H9 (cell line): ENCODE data around the gene APOH. TPM values are rescaled to one million over a fixed set of nuclear protein-coding genes. Genes with fewer than 3 reads are reported as not detected.

Experiments used
- DNase-seq: peaks from one replicate; pipeline ENCODE4 v3.0.0-alpha.2; 2017
- H2AFZ ChIP-seq: one replicate; pipeline ENCODE4 v1.6.1; 2013; ENCODE audit warnings: mild to moderate bottlenecking, low read length, control low read depth, moderate library complexity
- H2AK5ac ChIP-seq: 2 replicates; pipeline ENCODE4 v1.6.1; 2013; ENCODE audit warnings: low read length, control low read depth, mixed read lengths; ENCODE audit not compliant: insufficient read length
- H2BK120ac ChIP-seq: one replicate; pipeline ENCODE4 v1.6.1; 2013; ENCODE audit warnings: low read depth, mild to moderate bottlenecking, low read length, control low read depth, inconsistent platforms; ENCODE audit not compliant: poor library complexity, severe bottlenecking
- H2BK12ac ChIP-seq: 2 replicates; pipeline ENCODE4 v1.6.1; 2013; ENCODE audit warnings: low read length, control low read depth, mixed read lengths, low read depth; ENCODE audit not compliant: insufficient read length
- H2BK15ac ChIP-seq: 2 replicates; pipeline ENCODE4 v1.6.1; 2013; ENCODE audit warnings: low read depth, low read length, control low read depth
- H2BK20ac ChIP-seq: one replicate; pipeline ENCODE4 v1.6.1; 2013; ENCODE audit warnings: low read depth, mild to moderate bottlenecking, low read length, control low read depth, inconsistent platforms; ENCODE audit not compliant: poor library complexity, severe bottlenecking
- H2BK5ac ChIP-seq: 2 replicates; pipeline ENCODE4 v1.6.1; 2013; ENCODE audit warnings: low read length, control low read depth, mixed read lengths; ENCODE audit not compliant: insufficient read length
- H3K14ac ChIP-seq: 2 replicates; pipeline ENCODE4 v1.6.1; 2013; ENCODE audit warnings: low read length, control low read depth; ENCODE audit not compliant: insufficient read depth
- H3K18ac ChIP-seq: 2 replicates; pipeline ENCODE4 v1.6.1; 2013; ENCODE audit warnings: low read depth, mild to moderate bottlenecking, mixed read lengths, low read length, control low read depth; ENCODE audit not compliant: insufficient read length
- H3K23ac ChIP-seq: 2 replicates; pipeline ENCODE4 v1.6.1; 2013; ENCODE audit warnings: low read length, control low read depth, mixed read lengths, low read depth; ENCODE audit not compliant: insufficient read length
- H3K23me2 ChIP-seq: 2 replicates; pipeline ENCODE4 v1.6.1; 2013; ENCODE audit warnings: low read depth, mild to moderate bottlenecking, mixed read lengths, low read length, control low read depth; ENCODE audit not compliant: insufficient read length, poor library complexity, severe bottlenecking
- H3K27ac ChIP-seq: 2 replicates; pipeline ENCODE4 v1.5.1; 2013; ENCODE audit warnings: low read length, control low read depth, mixed read lengths, low read depth; ENCODE audit not compliant: insufficient read length
- H3K27me3 ChIP-seq: 2 replicates; pipeline ENCODE4 v1.6.1; 2013; ENCODE audit warnings: low read length, control low read depth, inconsistent platforms; ENCODE audit not compliant: insufficient read depth
- H3K4ac ChIP-seq: 2 replicates; pipeline ENCODE4 v1.6.1; 2013; ENCODE audit warnings: low read depth, mild to moderate bottlenecking, control low read depth, inconsistent platforms, low read length, moderate library complexity
- H3K4me1 ChIP-seq: 2 replicates; pipeline ENCODE4 v1.6.1; 2013; ENCODE audit warnings: low read length, control low read depth, inconsistent platforms; ENCODE audit not compliant: insufficient read depth
- H3K4me2 ChIP-seq: 2 replicates; pipeline ENCODE4 v1.6.1; 2013; ENCODE audit warnings: low read length, control low read depth, mixed read lengths; ENCODE audit not compliant: insufficient read length, insufficient read depth
- H3K56ac ChIP-seq: 2 replicates; pipeline ENCODE4 v1.6.1; 2013; ENCODE audit warnings: low read depth, mild to moderate bottlenecking, mixed read lengths, low read length, control low read depth; ENCODE audit not compliant: insufficient read length
- H3K79me1 ChIP-seq: 2 replicates; pipeline ENCODE4 v1.6.1; 2013; ENCODE audit warnings: low read depth, mild to moderate bottlenecking, moderate library complexity, low read length, control low read depth, inconsistent platforms; ENCODE audit not compliant: insufficient read depth, poor library complexity, severe bottlenecking
- H3K79me2 ChIP-seq: 2 replicates; pipeline ENCODE4 v1.6.1; 2013; ENCODE audit warnings: low read length, control low read depth, inconsistent platforms; ENCODE audit not compliant: insufficient read depth
- H3K9ac ChIP-seq: 2 replicates; pipeline ENCODE4 v1.6.1; 2013; ENCODE audit warnings: low read length, control low read depth, mixed read lengths; ENCODE audit not compliant: insufficient read length; ENCODE audit errors: extremely low read depth
- H3K9me3 ChIP-seq: one replicate; pipeline ENCODE4 v1.6.1; 2013; ENCODE audit warnings: low read depth, low read length, inconsistent platforms; ENCODE audit not compliant: control insufficient read depth
- H3T11ph ChIP-seq: one replicate; pipeline ENCODE4 v1.6.1; 2013; ENCODE audit warnings: mild to moderate bottlenecking, low read length, control low read depth, inconsistent platforms
- H4K20me1 ChIP-seq: one replicate; pipeline ENCODE4 v1.6.1; 2013; ENCODE audit not compliant: control insufficient read depth, insufficient read length, insufficient read depth
- H4K5ac ChIP-seq: 2 replicates; pipeline ENCODE4 v1.6.1; 2013; ENCODE audit warnings: low read depth, mild to moderate bottlenecking, mixed read lengths, low read length, control low read depth; ENCODE audit not compliant: insufficient read length
- H4K8ac ChIP-seq: replicated peaks from 2 replicates; pipeline ENCODE4 v1.6.1; 2013; ENCODE audit warnings: low read length, control low read depth, mixed read lengths, low read depth; ENCODE audit not compliant: insufficient read length
- H4K91ac ChIP-seq: 2 replicates; pipeline ENCODE4 v1.6.1; 2013; ENCODE audit warnings: low read depth, mild to moderate bottlenecking, moderate library complexity, mixed read lengths, low read length, control low read depth; ENCODE audit not compliant: insufficient read length
- H3K27ac Mint-ChIP-seq, 3 experiments: 2 replicates in 2 of 3; 3 replicates in 1 of 3; pipeline ENCODE4 v1.8.0; 2020 to 2021; ENCODE audit warnings: mixed read lengths in 3 of 3, mild to moderate bottlenecking in 1 of 3, moderate library complexity in 1 of 3
- H3K27me3 Mint-ChIP-seq: 2 replicates; pipeline ENCODE4 v1.8.0; 2021; ENCODE audit warnings: low read depth, mild to moderate bottlenecking, moderate library complexity, mixed read lengths
- H3K36me3 Mint-ChIP-seq, 3 experiments: 2 replicates in 2 of 3; 3 replicates in 1 of 3; pipeline ENCODE4 v1.8.0; 2020 to 2021; ENCODE audit warnings: low read depth in 3 of 3, mixed read lengths in 3 of 3; ENCODE audit not compliant: insufficient read depth in 1 of 3
- H3K4me1 Mint-ChIP-seq, 2 experiments: 2 replicates each; pipeline ENCODE4 v1.8.0; 2020; ENCODE audit warnings: mixed read lengths in 2 of 2
- H3K4me3 Mint-ChIP-seq, 2 experiments: 2 replicates in 1 of 2; 3 replicates in 1 of 2; pipeline ENCODE4 v1.8.0; 2020 to 2021; ENCODE audit warnings: mild to moderate bottlenecking in 2 of 2, mixed read lengths in 2 of 2, moderate library complexity in 1 of 2
- H3K9me3 Mint-ChIP-seq, 2 experiments: 2 replicates in 1 of 2; 3 replicates in 1 of 2; pipeline ENCODE4 v1.8.0; 2020; ENCODE audit warnings: mild to moderate bottlenecking in 2 of 2, mixed read lengths in 2 of 2, moderate library complexity in 1 of 2
- CTCF ChIP-seq: fragments of 200-600 bp; sonication (generic); conservative IDR thresholded peaks from 3 replicates; pipeline ENCODE4 v1.8.0; 2021; ENCODE audit warnings: antibody characterized with exemption, mild to moderate bottlenecking
- WGBS: extraction: QIAGEN DNeasy Blood & Tissue Kit; methylation state at CpG from one replicate; pipeline ENCODE4 v1.1.7; 2013; ENCODE audit warnings: missing lambda C conversion rate, low lambda C conversion rate, mixed read lengths; ENCODE audit not compliant: insufficient read length; ENCODE audit errors: extremely low coverage; 5-methylcytosine and 5-hydroxymethylcytosine counted together
- total RNA-seq: library from RNA; stranded (reverse); gene quantifications from 2 replicates; pipeline ENCODE4 v1.2.1, GENCODE V29; 2021

APOH gene
- total RNA-seq, 1 experiment from 2014 or later = not detected

GRCh38 chr17:66171692-66172091 lies 57.5 kb downstream of the APOH start:
- 0 out of 7 replicates have a peak, but pooled peaks cover 0 to 3% (median 0%) of the 10 kb centered on the region in 3 experiments for H3K36me3 Mint-ChIP-seq
- Histone ChIP-seq H4K5ac (no peak overlapping the region), H2BK20ac (no peak overlapping the region), H3K27me3 (no peaks in the 10 kb centered on the region), H4K91ac (no peak overlapping the region), H2AK5ac (no peak overlapping the region), H3K56ac (no peak overlapping the region), H3K18ac (no peak overlapping the region), H3K27ac (no peak overlapping the region), H3K4ac (no peak overlapping the region), H3K23me2 (no peaks in the 10 kb centered on the region), H3K9me3 (no peaks in the 10 kb centered on the region), H3K4me2 (no peak overlapping the region), H2BK120ac (no peak overlapping the region), H3T11ph (no peak overlapping the region), H2AFZ (no peak overlapping the region), H4K8ac (no peak overlapping the region), H3K9ac (no peak overlapping the region), H3K79me2 (no peaks in the 10 kb centered on the region), H3K79me1 (no peaks in the 10 kb centered on the region), H3K14ac (no peak overlapping the region), H3K4me1 (no peaks in the 10 kb centered on the region), H2BK15ac (no peak overlapping the region), H4K20me1 (no peaks in the 10 kb centered on the region), H2BK12ac (no peak overlapping the region), H3K23ac (no peak overlapping the region), H2BK5ac (no peak overlapping the region)
- no peak for TF ChIP-seq CTCF
- H3K4me1 Mint-ChIP-seq = no peaks in the 10 kb centered on the region
- no peaks in the 10 kb centered on the region for H3K9me3 Mint-ChIP-seq
- no peak overlapping the region for H3K4me3 Mint-ChIP-seq
- no peak overlapping the region for H3K27ac Mint-ChIP-seq
- DNase-seq = no peak
- H3K27me3 Mint-ChIP-seq = no peaks in the 10 kb centered on the region
- WGBS = no CpG with 5 or more reads among the region's 3 CpGs
